Testis (tissue), 3 donors: ENCODE results near the gene CD34. TPM values are rescaled to one million over a fixed set of nuclear protein-coding genes. Genes with fewer than 3 reads are reported as not detected.
A peak's percentile ranks its signal among the peaks of the same experiment; 100 is the strongest.

Source experiments
- DNase-seq: peaks from one replicate; pipeline ENCODE4 v3.0.0-alpha.2; 2019
- H3K27ac ChIP-seq, 2 donors: fragments of 200-600 bp; sonication (generic); one replicate each; pipeline ENCODE4 v1.5.1; 2019
- H3K27me3 ChIP-seq: fragments of 200-600 bp; sonication (generic); one replicate; pipeline ENCODE4 v1.5.1; 2019
- H3K36me3 ChIP-seq: fragments of 200-600 bp; sonication (generic); one replicate; pipeline ENCODE4 v1.5.1; 2017; ENCODE audit warnings: low read depth; ENCODE audit errors: missing control alignments
- H3K4me1 ChIP-seq: fragments of 200-600 bp; sonication (generic); one replicate; pipeline ENCODE4 v1.5.1; 2019
- H3K4me3 ChIP-seq, 2 donors: fragments of 200-600 bp; sonication (generic); one replicate each; pipeline ENCODE4 v1.5.1; 2017 to 2019
- H3K9me3 ChIP-seq: fragments of 200-600 bp; sonication (generic); one replicate; pipeline ENCODE4 v1.5.1; 2017
- POLR2A ChIP-seq: fragments of 450-650 bp; IDR thresholded peaks from one replicate; pipeline ENCODE4 v1.6.1; 2017; ENCODE audit warnings: antibody characterized with exemption, mild to moderate bottlenecking, moderate library complexity
- WGBS, 2 donors: methylation state at CpG; one replicate each; pipeline ENCODE4 v1.1.5; 2018; 5-methylcytosine and 5-hydroxymethylcytosine counted together
- intact Hi-C: fragments of 100-400 bp; cut with DNase I; formaldehyde crosslinking; loops from one replicate; pipeline ENCODE4 v1.15.1; 2023; ENCODE audit warnings: low total_unique reads
- polyA plus RNA-seq: library from polyadenylated mRNA; stranded (reverse); fragments of 350-450 nt; fragmentation: Illumina TruSeq; extraction: RNeasy Lipid Tissue Mini Kit (QIAGEN cat#74804); gene quantifications from one replicate; pipeline ENCODE4 v1.2.3, GENCODE V29; 2014; ENCODE audit warnings: low read depth, low replicate concordance; ENCODE audit not compliant: insufficient read depth
- total RNA-seq, 2 donors: library from RNA; depleted of rRNA; stranded (reverse); fragments of >200 nt; gene quantifications; one replicate each; pipeline ENCODE4 v1.2.3, GENCODE V29; 2016
- TF ChIP-seq, protein P1 (sequence below), 3 experiments: fragments of 450-650 bp in 2 of 3; fragments of 200-600 bp in 1 of 3; sonication (generic) in 1 of 3; IDR thresholded peaks; one replicate each; pipeline ENCODE4 v1.5.1; 2016 to 2019; ENCODE audit warnings: antibody characterized with exemption in 3 of 3, mild to moderate bottlenecking in 2 of 3, moderate library complexity in 1 of 3

CD34 gene
- total and polyA plus RNA-seq, 3 donors from 2014 or later, result 28.3 to 70.7 (median 32.5) TPM

DNA sequence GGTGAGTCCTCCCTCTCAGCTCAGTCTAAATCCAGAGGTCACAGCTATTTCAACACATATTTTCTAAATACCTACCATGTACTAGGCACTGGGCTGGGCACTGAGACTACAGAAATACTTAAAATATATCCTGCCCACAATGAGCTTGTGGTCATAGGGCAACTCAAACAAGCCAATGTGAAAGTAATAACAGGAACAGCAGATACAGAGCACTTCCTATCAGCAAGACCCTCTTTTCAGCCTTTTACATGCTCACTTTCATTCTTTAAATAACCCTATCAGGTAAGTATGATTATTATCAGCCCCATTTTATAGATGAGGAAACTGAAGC, 71.9 kb downstream of the CD34 start:
- Histone ChIP-seq H3K9me3 (no peaks in the 10 kb centered on the region), H3K4me3 (no peak overlapping the region), H3K27ac (peak overlapping the region; percentile 13 to 58), H3K27me3 (no peaks in the 10 kb centered on the region), H3K36me3 (no peaks in the 10 kb centered on the region), H3K4me1 (peaks cover 31% of the 10 kb centered on the region)
- intact Hi-C loops, result no loop called here
- TF ChIP-seq, protein P1, sequence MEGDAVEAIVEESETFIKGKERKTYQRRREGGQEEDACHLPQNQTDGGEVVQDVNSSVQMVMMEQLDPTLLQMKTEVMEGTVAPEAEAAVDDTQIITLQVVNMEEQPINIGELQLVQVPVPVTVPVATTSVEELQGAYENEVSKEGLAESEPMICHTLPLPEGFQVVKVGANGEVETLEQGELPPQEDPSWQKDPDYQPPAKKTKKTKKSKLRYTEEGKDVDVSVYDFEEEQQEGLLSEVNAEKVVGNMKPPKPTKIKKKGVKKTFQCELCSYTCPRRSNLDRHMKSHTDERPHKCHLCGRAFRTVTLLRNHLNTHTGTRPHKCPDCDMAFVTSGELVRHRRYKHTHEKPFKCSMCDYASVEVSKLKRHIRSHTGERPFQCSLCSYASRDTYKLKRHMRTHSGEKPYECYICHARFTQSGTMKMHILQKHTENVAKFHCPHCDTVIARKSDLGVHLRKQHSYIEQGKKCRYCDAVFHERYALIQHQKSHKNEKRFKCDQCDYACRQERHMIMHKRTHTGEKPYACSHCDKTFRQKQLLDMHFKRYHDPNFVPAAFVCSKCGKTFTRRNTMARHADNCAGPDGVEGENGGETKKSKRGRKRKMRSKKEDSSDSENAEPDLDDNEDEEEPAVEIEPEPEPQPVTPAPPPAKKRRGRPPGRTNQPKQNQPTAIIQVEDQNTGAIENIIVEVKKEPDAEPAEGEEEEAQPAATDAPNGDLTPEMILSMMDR (IDR thresholded peaks at IDR 0.05), result no peak
- TF ChIP-seq POLR2A, result no peak
- DNase-seq, result no peak

DNA sequence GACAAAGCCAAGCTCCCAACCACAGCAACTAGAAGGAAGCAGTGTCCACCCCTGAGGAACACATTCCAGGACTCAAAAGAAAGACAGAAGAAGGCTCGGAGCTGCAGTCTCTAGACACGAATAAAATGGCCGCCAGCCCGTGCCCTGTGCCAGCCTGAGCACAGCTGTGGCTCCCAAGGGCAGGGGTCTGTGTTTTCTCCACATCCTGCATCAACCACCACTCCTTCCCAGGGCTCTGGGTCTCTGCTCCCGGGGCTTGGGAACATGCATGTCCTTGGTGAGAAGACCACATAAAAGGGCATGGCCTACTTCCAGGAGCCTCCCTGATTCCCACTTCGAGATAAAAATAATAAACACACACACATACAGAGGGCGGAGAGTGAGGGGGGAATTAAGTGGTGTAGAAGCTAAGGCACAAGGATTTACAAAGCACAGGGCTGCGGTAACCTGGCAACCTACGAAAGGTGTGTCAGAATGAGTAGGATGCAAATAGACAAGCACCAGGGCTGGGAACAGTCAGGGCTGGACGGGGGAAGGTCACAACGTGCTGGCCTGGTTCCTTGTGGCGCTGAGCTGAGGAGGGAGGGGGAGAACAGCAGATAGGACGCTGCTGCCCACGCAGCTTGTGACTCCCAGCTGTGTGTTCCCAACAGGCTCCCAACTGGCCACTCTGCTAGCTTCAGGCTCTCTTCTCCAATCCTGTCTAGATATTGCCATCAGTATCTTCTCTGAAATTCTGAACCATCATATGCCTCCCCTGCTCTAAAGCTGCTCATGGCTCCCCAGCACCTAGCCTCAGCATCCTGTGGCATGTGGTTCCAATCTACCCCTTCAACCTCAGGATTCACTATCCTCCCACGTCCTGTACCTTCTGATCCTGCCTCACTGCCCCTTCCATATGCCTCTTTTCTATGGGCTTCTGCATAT, 72.5 kb downstream of the CD34 start:
- DNase-seq, result peak; percentile 95
- Histone ChIP-seq H3K9me3 (no peaks in the 10 kb centered on the region), H3K4me1 (peaks cover 31% of the 10 kb centered on the region), H3K27me3 (no peaks in the 10 kb centered on the region), H3K4me3 (no peak overlapping the region), H3K27ac (peak overlapping the region; percentile 13 to 68), H3K36me3 (no peaks in the 10 kb centered on the region)
- TF ChIP-seq, protein P1 (IDR thresholded peaks at IDR 0.05), result no peak
- TF ChIP-seq POLR2A, result no peak
- intact Hi-C loops, result no loop called here
- WGBS, 2 donors, result 39 to 48% methylated on average over 15 of the region's 15 CpGs

DNA sequence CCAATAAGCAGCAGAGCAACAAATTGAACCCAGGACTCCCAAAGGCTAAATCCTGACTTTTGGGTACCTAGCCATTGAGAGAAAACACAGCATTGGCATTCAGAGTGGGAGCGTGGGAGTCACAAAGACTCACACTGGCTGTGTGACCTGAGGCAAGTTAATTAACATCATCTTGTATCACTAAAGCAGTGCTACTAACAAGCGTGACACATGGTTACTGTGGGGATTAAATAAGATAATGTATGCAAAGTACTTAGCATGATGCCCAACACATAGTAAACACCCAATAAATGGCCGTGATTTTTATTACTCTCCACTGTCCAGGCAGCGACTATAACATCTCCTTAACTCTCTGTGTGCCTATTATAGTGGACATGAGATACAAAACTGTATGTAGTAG, 73.3 kb downstream of the CD34 start:
- peaks cover 31% of the 10 kb centered on the region for H3K4me1 ChIP-seq
- H3K9me3 ChIP-seq, result no peaks in the 10 kb centered on the region
- H3K27ac ChIP-seq, result peak overlapping the region; percentile 13 to 68
- no peaks in the 10 kb centered on the region for H3K36me3 ChIP-seq
- intact Hi-C loops, result no loop called here
- TF ChIP-seq, protein P1 (IDR thresholded peaks at IDR 0.05), result no peak
- TF ChIP-seq POLR2A, result no peak
- H3K4me3 ChIP-seq, result no peak overlapping the region
- WGBS, 2 donors, result 75 to 82% methylated on average over 4 of the region's 4 CpGs
- H3K27me3 ChIP-seq, result no peaks in the 10 kb centered on the region
- no peak for DNase-seq

DNA sequence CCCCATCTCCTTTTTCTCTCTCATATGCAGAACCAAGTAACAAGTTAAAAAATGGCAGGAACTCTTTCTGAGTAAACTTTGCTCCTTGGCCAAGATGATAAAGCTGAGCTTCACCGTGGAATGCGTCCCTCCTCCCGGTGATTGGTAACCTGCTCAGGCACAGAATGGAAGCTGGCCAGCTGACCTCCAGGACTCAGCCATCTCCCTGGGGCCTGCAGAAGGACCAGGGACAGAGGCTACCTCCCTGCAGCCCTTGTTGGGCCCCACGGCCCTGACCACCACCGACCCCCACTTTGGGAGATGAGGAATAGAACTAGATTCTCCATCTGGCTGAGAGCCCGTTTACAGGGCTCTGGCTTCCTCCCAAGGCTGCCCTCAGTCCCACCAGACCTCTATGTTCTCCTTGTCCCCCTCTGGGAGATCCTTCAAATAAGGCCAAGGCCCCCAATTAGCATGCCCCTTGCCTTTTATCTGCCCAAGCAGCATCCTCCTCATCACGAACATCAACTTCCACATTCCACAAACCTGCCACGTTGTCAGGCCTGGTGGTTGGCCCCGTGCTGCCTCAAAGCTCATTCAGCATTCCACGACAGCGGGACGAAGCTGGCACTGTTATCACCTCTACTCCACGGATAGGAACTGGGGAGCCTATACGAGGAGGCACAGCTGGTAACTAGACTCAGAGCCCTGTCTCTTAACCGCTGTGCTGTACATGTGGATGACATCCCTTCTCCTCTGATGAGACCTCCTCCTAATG, 74.2 kb downstream of the CD34 start:
- peaks cover 31% of the 10 kb centered on the region for H3K4me1 ChIP-seq
- no peaks in the 10 kb centered on the region for H3K9me3 ChIP-seq
- intact Hi-C loops, result no loop called here
- H3K36me3 ChIP-seq, result no peaks in the 10 kb centered on the region
- 53 to 55% methylated on average over 15 of the region's 15 CpGs for WGBS, 2 donors
- TF ChIP-seq POLR2A, result no peak
- DNase-seq, result no peak
- H3K27ac ChIP-seq, result peak overlapping the region; percentile 11 to 68
- no peak overlapping the region for H3K4me3 ChIP-seq
- no peaks in the 10 kb centered on the region for H3K27me3 ChIP-seq

DNA sequence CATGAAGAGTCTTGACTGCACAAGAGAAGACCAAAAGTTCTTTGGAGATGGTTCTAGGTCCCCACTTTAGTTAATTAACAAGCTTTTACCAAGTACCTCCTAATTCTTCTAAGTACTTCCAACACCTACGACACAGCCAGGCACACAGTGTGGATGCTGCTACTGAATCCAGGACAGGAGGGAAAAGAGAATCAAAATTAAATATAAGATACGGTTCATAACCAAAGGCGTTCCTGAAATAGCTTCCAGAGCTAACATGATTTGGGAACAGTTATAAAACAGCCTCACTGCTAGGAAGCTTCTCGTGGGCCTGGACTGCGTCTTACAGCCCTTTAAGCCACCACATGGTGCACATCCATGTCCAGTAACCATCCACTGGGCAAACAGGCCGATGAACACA, 75.0 kb downstream of the CD34 start:
- Histone ChIP-seq H3K27ac (no peak overlapping the region), H3K36me3 (no peaks in the 10 kb centered on the region), H3K4me3 (no peak overlapping the region), H3K4me1 (peaks cover 39% of the 10 kb centered on the region), H3K27me3 (no peaks in the 10 kb centered on the region), H3K9me3 (no peaks in the 10 kb centered on the region)
- intact Hi-C loops, result no loop called here
- no peak for TF ChIP-seq POLR2A
- TF ChIP-seq, protein P1 (IDR thresholded peaks at IDR 0.05), result no peak
- no peak for DNase-seq
- WGBS, 2 donors, result 93 to 94% methylated on average over 6 of the region's 6 CpGs
